Measurements from ENCODE around the gene OPCML.

- TF ChIP-seq CTCF (IDR thresholded peaks at IDR 0.05; ENCODE audit: poor library complexity, severe bottlenecking) (no peak), REST (IDR thresholded peaks at IDR 0.05; ENCODE audit: borderline replicate concordance) (no peak), EZH2 (IDR thresholded peaks at IDR 0.05; ENCODE audit: borderline replicate concordance, insufficient read depth, low read length, poor library complexity, severe bottlenecking) (no peak), POLR2AphosphoS5 (IDR thresholded peaks at IDR 0.05) (no peak), RAD21 (conservative IDR thresholded peaks at IDR 0.05) (no peak), TAF1 (IDR thresholded peaks at IDR 0.05; ENCODE audit: low read depth) (no peak), MXI1 (conservative IDR thresholded peaks at IDR 0.05; ENCODE audit: poor library complexity, severe bottlenecking) (no peak), EP300 (conservative IDR thresholded peaks at IDR 0.05; ENCODE audit: poor library complexity, severe bottlenecking) (no peak)
Measured at GRCh38 chr11:133118563-133119268, 413.6 kb downstream of the OPCML start.
